SKM-1 (cell line): Measurements from ENCODE around the gene IL27RA.

ENCODE experiments used
- DNase-seq: peaks from one replicate; lab custom pipeline; 2025; ENCODE audit not compliant: unreplicated experiment; lab: John Stamatoyannopoulos, UW

The IL27RA gene

GRCh38 chr19:14031719-14032480 lies at the start of gene IL27RA:
IL27RA (plus strand) TSS chr19:14031762; CDS start chr19:14031873, 111 bp downstream.
- DNase-seq: peak; percentile 71

GRCh38 chr19:13981988-13982501 lies 49.5 kb upstream of the IL27RA start:
- no peak for DNase-seq

GRCh38 chr19:13982773-13983172 lies 48.8 kb upstream of the IL27RA start:
- DNase-seq: no peak

GRCh38 chr19:13983213-13983889 lies 48.2 kb upstream of the IL27RA start:
- no peak for DNase-seq

- DNase-seq: no peak
Measured at GRCh38 chr19:13984186-13984585, 47.4 kb upstream of the IL27RA start.

GRCh38 chr19:13984875-13985741 lies 46.5 kb upstream of the IL27RA start:
- no peak for DNase-seq

- no peak for DNase-seq
Measured at GRCh38 chr19:13985771-13986347, 45.7 kb upstream of the IL27RA start.

DNA sequence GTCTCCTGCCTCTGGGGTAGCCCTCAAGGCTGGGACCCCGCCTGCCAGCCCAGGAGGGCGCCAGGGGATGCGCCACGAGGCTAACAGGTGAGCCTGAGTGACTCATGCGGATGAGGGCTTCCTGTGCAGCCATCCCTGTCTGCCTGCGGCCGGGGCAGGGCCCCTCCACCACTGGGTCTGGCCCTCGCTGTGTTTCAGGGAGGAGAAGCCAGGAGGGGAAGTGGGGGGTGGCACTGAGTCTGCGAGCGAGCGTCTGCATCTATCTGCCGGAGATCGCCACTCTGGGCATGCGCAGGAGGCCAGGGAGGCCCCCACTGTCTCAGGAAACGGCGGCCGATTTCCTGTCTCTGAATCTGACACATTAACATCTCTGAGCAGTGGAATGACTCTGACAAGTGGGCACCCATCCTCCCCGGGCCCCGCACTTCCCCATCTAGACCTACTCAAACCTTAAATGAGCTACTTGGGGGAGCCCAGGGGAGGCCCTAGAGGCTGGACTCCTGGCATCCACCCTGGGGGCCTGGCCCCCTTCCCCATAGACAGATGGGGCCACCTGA lies 45.1 kb upstream of the IL27RA start:
- peak; percentile 93 for DNase-seq

GRCh38 chr19:13987101-13987890 lies 44.3 kb upstream of the IL27RA start:
- peak; percentile 55 for DNase-seq

DNA sequence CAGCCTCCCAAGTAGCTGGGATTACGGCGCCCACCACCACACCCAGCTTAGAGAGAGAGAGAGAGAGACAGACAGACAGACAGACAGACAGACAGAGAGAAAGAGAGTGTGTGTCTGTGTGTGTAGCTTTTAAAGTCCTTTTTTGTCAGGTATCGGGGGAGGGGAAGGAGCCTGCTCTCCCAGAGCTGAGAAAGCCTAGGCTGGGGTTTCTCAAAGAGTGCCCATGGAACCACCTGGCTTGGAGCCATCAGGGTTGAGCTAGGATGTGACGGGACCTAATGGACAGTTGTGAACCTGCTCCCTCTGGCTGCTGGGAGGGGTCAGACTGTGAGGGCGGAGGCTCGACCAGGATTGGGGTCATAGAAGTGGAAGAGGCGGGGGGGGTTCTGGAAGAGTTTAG lies 42.1 kb upstream of the IL27RA start:
- no peak for DNase-seq

DNA sequence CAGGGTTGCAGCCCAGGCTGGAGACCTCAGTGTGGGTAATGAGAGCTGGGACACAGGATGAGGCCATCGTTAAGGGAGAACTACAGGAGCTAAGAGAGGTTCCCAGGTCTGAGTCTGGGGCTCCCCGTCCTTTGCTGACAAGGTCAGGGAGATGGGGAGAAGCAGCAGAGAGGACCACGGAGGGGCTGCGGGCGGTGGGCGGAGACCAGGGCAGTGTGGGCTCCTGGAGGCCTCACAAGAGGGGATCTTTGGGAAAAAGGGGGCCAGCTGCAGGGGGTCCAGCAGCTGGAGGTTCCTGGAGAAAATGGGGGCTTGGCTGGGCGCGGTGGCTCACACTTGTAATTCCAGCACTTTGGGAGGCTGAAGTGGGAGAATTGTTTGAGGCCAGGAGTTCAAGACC lies 41.5 kb upstream of the IL27RA start:
- no peak for DNase-seq

- DNase-seq: no peak
Measured at GRCh38 chr19:13992025-13992424, 39.5 kb upstream of the IL27RA start.

GRCh38 chr19:13993590-13994300 lies 37.8 kb upstream of the IL27RA start:
- DNase-seq: no peak

- DNase-seq: no peak
Measured at GRCh38 chr19:13995017-13995728, 36.4 kb upstream of the IL27RA start.

GRCh38 chr19:13995878-13996765 lies 35.4 kb upstream of the IL27RA start:
- no peak for DNase-seq

DNA sequence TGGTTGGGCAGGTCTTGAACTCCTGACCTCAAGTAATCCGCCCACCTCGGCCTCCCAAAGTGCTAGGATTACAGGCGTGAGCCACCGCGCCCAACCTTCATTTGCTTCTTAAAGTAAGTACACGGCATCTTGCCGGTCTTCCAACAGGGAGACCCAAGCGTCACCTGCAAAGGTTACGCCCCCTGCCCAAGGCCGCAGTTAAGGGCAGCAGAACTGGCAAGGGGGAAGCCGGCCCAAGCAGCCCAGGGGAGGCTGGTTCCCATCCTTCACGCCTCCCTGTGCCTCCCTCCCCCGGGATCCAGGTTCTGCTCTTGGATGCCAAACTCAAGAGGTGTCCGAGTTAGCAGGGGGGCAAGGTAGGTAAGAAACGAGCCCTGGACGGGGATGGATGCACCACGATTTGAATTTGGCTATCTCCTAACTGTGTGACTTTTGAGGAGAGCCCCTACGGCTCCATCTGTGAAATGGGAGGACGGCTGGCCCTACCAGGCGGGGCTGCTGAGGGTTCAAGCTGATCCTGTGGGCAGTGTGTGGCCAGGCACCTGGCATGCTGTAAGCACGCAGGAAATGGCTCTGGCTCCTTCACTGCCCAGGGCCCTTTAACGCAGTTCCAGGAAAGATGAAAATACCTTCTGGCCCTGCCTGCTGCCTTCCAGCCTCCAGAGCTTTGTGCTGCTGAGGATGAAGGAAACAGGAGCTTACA lies 34.5 kb upstream of the IL27RA start:
- DNase-seq: no peak

GRCh38 chr19:13997631-13997962 lies 34.0 kb upstream of the IL27RA start:
- DNase-seq: no peak
